Vagina (tissue), 2 donors: Measurements from ENCODE around the gene MARF1. TPM values are rescaled to one million over a fixed set of nuclear protein-coding genes. Genes with fewer than 3 reads are reported as not detected.
A peak's percentile ranks its signal among the peaks of the same experiment; 100 is the strongest.
"Not testable (repeated sequence)": the region's sequence is repeated elsewhere in the genome, so short reads cannot be mapped to it uniquely, and the experiment has no call there.

ENCODE experiments used
- DNase-seq, 2 donors: peaks; one replicate each; pipeline ENCODE4 v3.0.0-alpha.2; 2017; ENCODE audit errors: extremely low spot score in 2 of 2
- H3K27ac ChIP-seq: fragments of 200-600 bp; sonication (generic); one replicate; pipeline ENCODE4 v1.5.1; 2019
- H3K27me3 ChIP-seq: fragments of 200-600 bp; sonication (generic); one replicate; pipeline ENCODE4 v1.5.1; 2019
- H3K36me3 ChIP-seq, 2 donors: fragments of 200-600 bp; sonication (generic); one replicate each; pipeline ENCODE4 v1.5.1; 2017 to 2019
- H3K4me1 ChIP-seq: fragments of 200-600 bp; sonication (generic); one replicate; pipeline ENCODE4 v1.5.1; 2019
- H3K4me3 ChIP-seq, 2 donors: fragments of 200-600 bp; sonication (generic); 1 replicate in 1 of 2; 2 replicates in 1 of 2; pipeline ENCODE4 v1.5.1; 2016 to 2019
- H3K9me3 ChIP-seq: fragments of 200-600 bp; sonication (generic); one replicate; pipeline ENCODE4 v1.5.1; 2019
- CTCF ChIP-seq, 3 experiments: fragments of 450-650 bp in 2 of 3; fragments of 200-600 bp in 1 of 3; sonication (generic) in 1 of 3; IDR thresholded peaks; one replicate each; pipeline ENCODE4 v1.5.1; 2017 to 2019; ENCODE audit warnings: antibody characterized with exemption in 3 of 3, mild to moderate bottlenecking in 2 of 3, moderate library complexity in 2 of 3
- POLR2A ChIP-seq, 2 donors: fragments of 450-650 bp; IDR thresholded peaks; one replicate each; pipeline ENCODE4 v1.6.1; 2017; ENCODE audit warnings: antibody characterized with exemption in 2 of 2, mild to moderate bottlenecking in 2 of 2, moderate library complexity in 2 of 2
- POLR2AphosphoS5 ChIP-seq, 2 donors: sonication (generic); formaldehyde crosslinking; IDR thresholded peaks; one replicate each; pipeline ENCODE4 v1.9.0; 2017; ENCODE audit warnings: antibody characterized with exemption in 2 of 2, mild to moderate bottlenecking in 2 of 2, low read depth in 1 of 2; ENCODE audit not compliant: insufficient read depth in 1 of 2
- intact Hi-C: fragments of 100-400 bp; cut with DNase I; formaldehyde crosslinking; loops from one replicate; pipeline ENCODE4 v1.15.1; 2023
- total RNA-seq: library from RNA; depleted of rRNA; stranded (reverse); fragments of >200 nt; gene quantifications from one replicate; pipeline ENCODE4 v1.2.3, GENCODE V29; 2016

The MARF1 gene
- total RNA-seq, 1 donor from 2014 or later: 39.0 TPM

GRCh38 chr16:15649727-15650018, 6.7 kb upstream of the MARF1 start:
- H3K4me3 ChIP-seq: peak overlapping the region; percentile 86 to 94
- no peak for DNase-seq
- no peaks in the 10 kb centered on the region for H3K27me3 ChIP-seq
- peak overlapping the region; percentile 95 for H3K27ac ChIP-seq
- TF ChIP-seq CTCF (IDR thresholded peaks at IDR 0.05) (no peak), POLR2AphosphoS5 (IDR thresholded peaks at IDR 0.05; ENCODE audit: insufficient read depth in 1 of 2, low read depth in 1 of 2) (no peak), POLR2A (IDR thresholded peaks at IDR 0.05) (no peak)
- intact Hi-C loops: no loop called here
- H3K4me1 ChIP-seq: peaks cover 34% of the 10 kb centered on the region
- no peaks in the 10 kb centered on the region for H3K9me3 ChIP-seq
- H3K36me3 ChIP-seq: no peaks in the 10 kb centered on the region

- H3K27me3 ChIP-seq, H3K9me3 ChIP-seq, H3K36me3 ChIP-seq, intact Hi-C loops, DNase-seq: not testable (repeated sequence)
- Histone ChIP-seq H3K4me1 (peaks cover 34% of the 10 kb centered on the region), H3K27ac (peak overlapping the region; percentile 95), H3K4me3 (peak overlapping the region; percentile 86 to 94)
These were observed 6.4 kb upstream of the MARF1 start for GRCh38 chr16:15649311-15649710.

- H3K36me3 ChIP-seq: no peaks in the 10 kb centered on the region
- H3K27ac ChIP-seq: no peak overlapping the region
- TF ChIP-seq POLR2A (IDR thresholded peaks at IDR 0.05) (no peak), POLR2AphosphoS5 (IDR thresholded peaks at IDR 0.05; ENCODE audit: insufficient read depth in 1 of 2, low read depth in 1 of 2) (no peak), CTCF (IDR thresholded peaks at IDR 0.05) (no peak)
- peaks cover 31% of the 10 kb centered on the region for H3K4me1 ChIP-seq
- no peaks in the 10 kb centered on the region for H3K9me3 ChIP-seq
- no peak for DNase-seq
- no peak overlapping the region for H3K4me3 ChIP-seq
- intact Hi-C loops: no loop called here
- no peaks in the 10 kb centered on the region for H3K27me3 ChIP-seq
These were observed 5.3 kb upstream of the MARF1 start for GRCh38 chr16:15648135-15648730.

GRCh38 chr16:15647294-15648014, 4.5 kb upstream of the MARF1 start:
- TF ChIP-seq POLR2AphosphoS5 (IDR thresholded peaks at IDR 0.05; ENCODE audit: insufficient read depth in 1 of 2, low read depth in 1 of 2): no peak
- no peak for TF ChIP-seq CTCF (IDR thresholded peaks at IDR 0.05)
- TF ChIP-seq POLR2A (IDR thresholded peaks at IDR 0.05): no peak

GRCh38 chr16:15646557-15647293, 3.8 kb upstream of the MARF1 start:
- H3K27ac ChIP-seq, H3K4me3 ChIP-seq, DNase-seq, H3K36me3 ChIP-seq, H3K27me3 ChIP-seq, H3K9me3 ChIP-seq, intact Hi-C loops: not testable (repeated sequence)
- H3K4me1 ChIP-seq: peaks cover 30% of the 10 kb centered on the region

More at GRCh38 chr16:15647294-15648014, 4.5 kb upstream of the MARF1 start:
- peaks cover 24% of the 10 kb centered on the region for H3K4me1 ChIP-seq
- intact Hi-C loops: no loop called here
- H3K27me3 ChIP-seq: no peaks in the 10 kb centered on the region
- no peak overlapping the region for H3K27ac ChIP-seq
- no peaks in the 10 kb centered on the region for H3K9me3 ChIP-seq
- H3K4me3 ChIP-seq: no peak overlapping the region
- H3K36me3 ChIP-seq: no peaks in the 10 kb centered on the region
- DNase-seq: no peak

GRCh38 chr16:15644962-15645465, 2.1 kb upstream of the MARF1 start:
- intact Hi-C loops, H3K4me3 ChIP-seq, H3K9me3 ChIP-seq, DNase-seq, H3K27me3 ChIP-seq, H3K36me3 ChIP-seq: not testable (repeated sequence)
- Histone ChIP-seq H3K4me1 (peaks cover 36% of the 10 kb centered on the region), H3K27ac (peak overlapping the region; percentile 99)
